ENCODE results near the gene ESPNL.

ESPNL gene

GRCh38 chr2:238167761-238168160, 67.6 kb downstream of the ESPNL start:
- no peak for TF ChIP-seq GATA1 (IDR thresholded peaks at IDR 0.05; ENCODE audit: low read depth, low read length)
- TF ChIP-seq POLR2A (IDR thresholded peaks at IDR 0.05; ENCODE audit: low read length), result no peak
- peak; percentile 64 to 74 for DNase-seq

- peak; percentile 90 to 94 for DNase-seq
- TF ChIP-seq GATA1 (IDR thresholded peaks at IDR 0.05; ENCODE audit: low read depth, low read length) (no peak), POLR2A (IDR thresholded peaks at IDR 0.05; ENCODE audit: low read length) (peak; percentile 60)
Observed at GRCh38 chr2:238168196-238169047, 68.3 kb downstream of the ESPNL start.

GRCh38 chr2:238169048-238169707, 69.0 kb downstream of the ESPNL start:
- peak; percentile 92 to 94 for DNase-seq
- TF ChIP-seq POLR2A (IDR thresholded peaks at IDR 0.05; ENCODE audit: low read length), result peak; percentile 53
- no peak for TF ChIP-seq GATA1 (IDR thresholded peaks at IDR 0.05; ENCODE audit: low read depth, low read length)

GRCh38 chr2:238169708-238170251, 69.6 kb downstream of the ESPNL start:
- no peak for DNase-seq
- TF ChIP-seq POLR2A (IDR thresholded peaks at IDR 0.05; ENCODE audit: low read length), result peak; percentile 5
- no peak for TF ChIP-seq GATA1 (IDR thresholded peaks at IDR 0.05; ENCODE audit: low read depth, low read length)

GRCh38 chr2:238170386-238171071, 70.4 kb downstream of the ESPNL start:
- peak; percentile 26 to 61 for DNase-seq

GRCh38 chr2:238171072-238171431, 70.9 kb downstream of the ESPNL start:
- peak in 1 of 2 experiments; percentile 50 for DNase-seq

More at GRCh38 chr2:238170386-238171071, 70.4 kb downstream of the ESPNL start:
- no peak for TF ChIP-seq POLR2A (IDR thresholded peaks at IDR 0.05; ENCODE audit: low read length)
- no peak for TF ChIP-seq GATA1 (IDR thresholded peaks at IDR 0.05; ENCODE audit: low read depth, low read length)

- peak in 1 of 2 experiments; percentile 45 for DNase-seq
- no peak for TF ChIP-seq POLR2A (IDR thresholded peaks at IDR 0.05; ENCODE audit: low read length)
- no peak for TF ChIP-seq GATA1 (IDR thresholded peaks at IDR 0.05; ENCODE audit: low read depth, low read length)
Observed at GRCh38 chr2:238171575-238172187, 71.5 kb downstream of the ESPNL start.

- TF ChIP-seq POLR2A (IDR thresholded peaks at IDR 0.05; ENCODE audit: low read length) (no peak), GATA1 (IDR thresholded peaks at IDR 0.05; ENCODE audit: low read depth, low read length) (no peak)
- DNase-seq, result peak in 1 of 2 experiments; percentile 37
Observed at GRCh38 chr2:238172439-238172838, 72.3 kb downstream of the ESPNL start.

- DNase-seq, result peak; percentile 39 to 53
- TF ChIP-seq POLR2A (IDR thresholded peaks at IDR 0.05; ENCODE audit: low read length) (no peak), GATA1 (IDR thresholded peaks at IDR 0.05; ENCODE audit: low read depth, low read length) (no peak)
Observed at GRCh38 chr2:238173692-238174091, 73.6 kb downstream of the ESPNL start.

GRCh38 chr2:238174291-238174690, 74.2 kb downstream of the ESPNL start:
- DNase-seq, result peak in 1 of 2 experiments; percentile 37
- TF ChIP-seq GATA1 (IDR thresholded peaks at IDR 0.05; ENCODE audit: low read depth, low read length), result no peak
- TF ChIP-seq POLR2A (IDR thresholded peaks at IDR 0.05; ENCODE audit: low read length), result no peak

GRCh38 chr2:238174701-238175100, 74.6 kb downstream of the ESPNL start:
- no peak for TF ChIP-seq POLR2A (IDR thresholded peaks at IDR 0.05; ENCODE audit: low read length)

GRCh38 chr2:238176613-238177012, 76.5 kb downstream of the ESPNL start:
- TF ChIP-seq POLR2A (IDR thresholded peaks at IDR 0.05; ENCODE audit: low read length) (no peak), GATA1 (IDR thresholded peaks at IDR 0.05; ENCODE audit: low read depth, low read length) (no peak)
- peak; percentile 20 to 33 for DNase-seq

More at GRCh38 chr2:238174701-238175100, 74.6 kb downstream of the ESPNL start:
- peak in 1 of 2 experiments; percentile 37 for DNase-seq

- DNase-seq, result no peak
- TF ChIP-seq GATA1 (IDR thresholded peaks at IDR 0.05; ENCODE audit: low read depth, low read length) (no peak), POLR2A (IDR thresholded peaks at IDR 0.05; ENCODE audit: low read length) (no peak)
Observed at GRCh38 chr2:238180554-238180953, 80.4 kb downstream of the ESPNL start.
